ENCODE measurements around the gene CTBP2. TPM values are rescaled to one million over a fixed set of nuclear protein-coding genes. Genes with fewer than 3 reads are reported as not detected.

CTBP2 gene
- total RNA-seq, 2 donors from 2014 or later, result 75.3 to 109 TPM

DNA sequence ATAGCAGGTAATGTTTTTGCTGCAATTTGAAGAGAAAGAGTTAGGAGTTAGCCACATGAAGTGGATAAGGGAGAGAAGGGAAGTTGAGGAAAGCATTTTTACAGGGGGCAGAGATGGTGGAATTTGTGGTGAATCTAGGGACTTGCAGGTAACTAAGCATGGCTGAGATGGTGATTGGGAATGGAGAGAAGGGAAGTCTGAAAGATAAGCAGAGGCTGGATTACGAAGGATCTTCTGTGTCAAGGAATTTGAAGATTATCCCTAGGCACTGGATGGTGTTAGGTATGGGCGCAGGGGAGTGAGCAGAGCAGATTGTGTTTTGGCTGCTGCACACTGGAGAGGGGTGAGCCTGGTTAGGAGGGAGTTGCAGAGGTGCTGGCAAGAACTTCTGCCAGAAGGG is 193.1 kb downstream of the CTBP2 start:
- Mint-ChIP-seq H3K4me1 (peaks cover 4% of the 10 kb centered on the region), H3K36me3 (ENCODE audit: low read depth) (peaks cover 36% of the 10 kb centered on the region), H3K27ac (peak overlapping the region; percentile 22), H3K4me3 (no peak overlapping the region), H3K27me3 (ENCODE audit: insufficient read depth) (no peaks in the 10 kb centered on the region), H3K9me3 (no peaks in the 10 kb centered on the region)
- no peak overlapping the region for H3K4me3 ChIP-seq (ENCODE audit: low read length)
- no peak overlapping the region for H3K27ac ChIP-seq (ENCODE audit: low read depth, low read length)
- DNase-seq, result no peak
- H3K4me1 ChIP-seq (ENCODE audit: control insufficient read depth, insufficient read depth, low read length), result no peaks in the 10 kb centered on the region
- TF ChIP-seq, protein P1, sequence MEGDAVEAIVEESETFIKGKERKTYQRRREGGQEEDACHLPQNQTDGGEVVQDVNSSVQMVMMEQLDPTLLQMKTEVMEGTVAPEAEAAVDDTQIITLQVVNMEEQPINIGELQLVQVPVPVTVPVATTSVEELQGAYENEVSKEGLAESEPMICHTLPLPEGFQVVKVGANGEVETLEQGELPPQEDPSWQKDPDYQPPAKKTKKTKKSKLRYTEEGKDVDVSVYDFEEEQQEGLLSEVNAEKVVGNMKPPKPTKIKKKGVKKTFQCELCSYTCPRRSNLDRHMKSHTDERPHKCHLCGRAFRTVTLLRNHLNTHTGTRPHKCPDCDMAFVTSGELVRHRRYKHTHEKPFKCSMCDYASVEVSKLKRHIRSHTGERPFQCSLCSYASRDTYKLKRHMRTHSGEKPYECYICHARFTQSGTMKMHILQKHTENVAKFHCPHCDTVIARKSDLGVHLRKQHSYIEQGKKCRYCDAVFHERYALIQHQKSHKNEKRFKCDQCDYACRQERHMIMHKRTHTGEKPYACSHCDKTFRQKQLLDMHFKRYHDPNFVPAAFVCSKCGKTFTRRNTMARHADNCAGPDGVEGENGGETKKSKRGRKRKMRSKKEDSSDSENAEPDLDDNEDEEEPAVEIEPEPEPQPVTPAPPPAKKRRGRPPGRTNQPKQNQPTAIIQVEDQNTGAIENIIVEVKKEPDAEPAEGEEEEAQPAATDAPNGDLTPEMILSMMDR (conservative IDR thresholded peaks at IDR 0.05), result no peak
- H3K9me3 ChIP-seq (ENCODE audit: control insufficient read depth, low read length), result no peaks in the 10 kb centered on the region
- H3K27me3 ChIP-seq (ENCODE audit: control insufficient read depth, insufficient read depth, low read length, poor library complexity, severe bottlenecking), result no peaks in the 10 kb centered on the region
- peaks cover 54% of the 10 kb centered on the region for H3K36me3 ChIP-seq (ENCODE audit: control insufficient read depth, insufficient read depth, low read length)
- H3K9ac ChIP-seq (ENCODE audit: extremely low read depth, low read length, poor library complexity, severe bottlenecking), result no peak overlapping the region
- WGBS, 2 experiments (ENCODE audit: insufficient coverage in 1 of 2, insufficient read length in 1 of 2), result 81 to 100% methylated on average over 1 to 2 of the region's 2 CpGs

DNA sequence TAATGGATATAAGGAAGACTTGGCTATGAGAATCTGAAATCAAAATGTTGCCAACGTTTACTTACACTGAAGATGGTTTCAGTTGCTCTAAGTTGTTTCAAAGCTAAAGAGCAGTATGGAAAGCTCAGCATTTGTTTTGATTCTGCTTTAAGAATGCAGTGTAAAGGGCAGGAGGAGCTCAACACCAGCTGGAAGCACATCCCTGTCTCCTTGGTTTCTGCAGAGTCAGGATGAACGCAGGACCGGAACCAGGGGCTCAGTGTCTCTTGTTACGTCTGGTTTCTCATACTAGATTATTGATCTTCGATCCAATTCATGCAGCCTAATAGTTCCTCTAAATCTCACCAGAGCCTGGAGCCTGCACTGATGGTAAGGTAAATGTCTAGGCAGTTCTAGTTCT is 194.4 kb downstream of the CTBP2 start:
- no peaks in the 10 kb centered on the region for H3K27me3 ChIP-seq (ENCODE audit: control insufficient read depth, insufficient read depth, low read length, poor library complexity, severe bottlenecking)
- Mint-ChIP-seq H3K4me1 (peaks cover 4% of the 10 kb centered on the region), H3K4me3 (no peak overlapping the region), H3K27ac (peak overlapping the region; percentile 17), H3K9me3 (no peaks in the 10 kb centered on the region), H3K27me3 (ENCODE audit: insufficient read depth) (no peaks in the 10 kb centered on the region), H3K36me3 (ENCODE audit: low read depth) (peaks cover 33% of the 10 kb centered on the region)
- no peak overlapping the region for H3K27ac ChIP-seq (ENCODE audit: low read depth, low read length)
- DNase-seq, result no peak
- H3K4me3 ChIP-seq (ENCODE audit: low read length), result no peak overlapping the region
- TF ChIP-seq, protein P1 (conservative IDR thresholded peaks at IDR 0.05), result no peak
- 99 to 100% methylated on average over 1 to 5 of the region's 5 CpGs for WGBS, 2 experiments (ENCODE audit: insufficient coverage in 1 of 2, insufficient read length in 1 of 2)
- peaks cover 46% of the 10 kb centered on the region for H3K36me3 ChIP-seq (ENCODE audit: control insufficient read depth, insufficient read depth, low read length)
- no peaks in the 10 kb centered on the region for H3K4me1 ChIP-seq (ENCODE audit: control insufficient read depth, insufficient read depth, low read length)
- no peak overlapping the region for H3K9ac ChIP-seq (ENCODE audit: extremely low read depth, low read length, poor library complexity, severe bottlenecking)
- no peaks in the 10 kb centered on the region for H3K9me3 ChIP-seq (ENCODE audit: control insufficient read depth, low read length)

DNA sequence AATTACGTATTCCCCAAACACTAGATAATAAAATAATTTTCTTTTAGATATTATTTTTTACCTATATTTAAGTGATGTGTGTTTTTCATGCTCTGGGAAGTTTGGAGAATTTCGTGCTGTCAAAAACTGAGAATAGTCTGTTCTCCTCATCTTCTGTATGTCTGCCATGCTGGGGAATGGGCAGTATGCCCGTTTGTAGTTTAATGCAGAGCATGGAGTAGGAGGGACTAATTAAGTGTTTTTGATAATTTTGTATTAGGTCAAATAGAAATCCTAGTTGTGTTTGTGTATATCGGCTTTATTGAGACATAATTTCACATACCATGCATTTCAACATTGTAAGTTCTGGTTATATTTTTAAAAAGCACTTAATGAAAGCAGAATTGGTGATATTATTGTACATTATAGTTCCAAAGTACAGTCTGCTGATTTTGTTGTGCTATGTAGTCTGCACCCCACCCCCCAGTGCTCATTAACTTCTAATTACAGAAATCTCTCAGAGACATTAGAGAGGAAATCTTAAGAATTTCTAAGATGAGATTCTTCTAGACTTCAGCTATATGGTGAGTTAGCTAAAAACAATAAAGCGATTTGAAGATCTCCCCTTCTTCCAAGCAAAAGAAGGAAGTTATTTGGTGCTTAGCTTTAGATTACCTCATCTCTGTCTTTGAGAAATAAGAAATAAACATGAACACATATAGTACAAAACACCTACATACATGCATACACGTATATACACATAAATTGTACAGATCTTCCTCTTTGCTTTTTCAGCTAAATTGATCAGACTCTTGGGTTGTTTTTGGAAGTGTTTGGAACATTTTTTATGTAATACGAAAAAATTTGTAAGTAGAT is 196.3 kb downstream of the CTBP2 start:
- TF ChIP-seq, protein P1 (conservative IDR thresholded peaks at IDR 0.05), result no peak
- Histone ChIP-seq H3K27ac (ENCODE audit: low read depth, low read length) (no peak overlapping the region), H3K9me3 (ENCODE audit: control insufficient read depth, low read length) (no peaks in the 10 kb centered on the region), H3K4me3 (ENCODE audit: low read length) (no peak overlapping the region), H3K27me3 (ENCODE audit: control insufficient read depth, insufficient read depth, low read length, poor library complexity, severe bottlenecking) (no peaks in the 10 kb centered on the region), H3K36me3 (ENCODE audit: control insufficient read depth, insufficient read depth, low read length) (peaks cover 41% of the 10 kb centered on the region), H3K4me1 (ENCODE audit: control insufficient read depth, insufficient read depth, low read length) (no peaks in the 10 kb centered on the region), H3K9ac (ENCODE audit: extremely low read depth, low read length, poor library complexity, severe bottlenecking) (no peak overlapping the region)
- WGBS, 2 experiments (ENCODE audit: insufficient coverage in 1 of 2, insufficient read length in 1 of 2), result 83 to 91% methylated on average over 3 to 5 of the region's 7 CpGs
- H3K4me3 Mint-ChIP-seq, result no peak overlapping the region
- H3K27me3 Mint-ChIP-seq (ENCODE audit: insufficient read depth), result no peaks in the 10 kb centered on the region
- no peak overlapping the region for H3K27ac Mint-ChIP-seq
- H3K4me1 Mint-ChIP-seq, result peaks cover 4% of the 10 kb centered on the region
- peaks cover 26% of the 10 kb centered on the region for H3K36me3 Mint-ChIP-seq (ENCODE audit: low read depth)
- DNase-seq, result no peak
- H3K9me3 Mint-ChIP-seq, result no peaks in the 10 kb centered on the region

Data from endodermal cell (in vitro differentiated cells).